HCT116 (cell line): Measurements from ENCODE around the gene TMEM151A. TPM values are rescaled to one million over a fixed set of nuclear protein-coding genes. Genes with fewer than 3 reads are reported as not detected.
"Not testable (repeated sequence)": the region's sequence is repeated elsewhere in the genome, so short reads cannot be mapped to it uniquely, and the experiment has no call there.

Source experiments
- ATAC-seq: fragments of 200-7000 bp; cut with Tn5 transposase; 2 replicates; pipeline ENCODE4 v1.9.1; 2020; ENCODE audit warnings: mild to moderate bottlenecking, moderate library complexity
- BruUV-seq: library from RNA; stranded (reverse); fragments of 400-500 nt; replicated peaks from 2 replicates; lab custom pipeline; 2021; lab: Mats Ljungman, UMichigan
- CTCF ChIA-PET: fragments of 300-600 bp; sonication (Branson Sonifier 250); formaldehyde crosslinking; loops from one replicate; lab custom pipeline; 2021; ENCODE audit warnings: antibody characterized with exemption; lab: Charles Lee
- POLR2A ChIA-PET: fragments of 300-600, 350-600 bp; sonication (Branson Sonifier 250); formaldehyde crosslinking; loops from one replicate; lab custom pipeline; 2021; ENCODE audit warnings: antibody characterized with exemption; lab: Charles Lee
- RAD21 ChIA-PET, 2 experiments: fragments of 300-600 bp; sonication (Branson Sonifier 250); formaldehyde crosslinking; loops; one replicate each; lab custom pipeline; 2023; ENCODE audit warnings: low total read pairs in 2 of 2; ENCODE audit not compliant: uncharacterized antibody in 2 of 2, unreplicated experiment in 2 of 2, low non-redundant PET in 1 of 2; lab: Charles Lee
- DNase-seq: peaks from one replicate; pipeline ENCODE4 v3.0.0-alpha.2; 2010; ENCODE audit warnings: low read depth, low spot score
- H2AFZ ChIP-seq: fragments of 200-600 bp; shearing (Covaris generic), sonication (generic); 2 replicates; pipeline ENCODE4 v1.6.1; 2017; ENCODE audit warnings: low read depth, mixed run types, mixed read lengths, antibody characterized with exemption, low read length; ENCODE audit not compliant: poor library complexity, severe bottlenecking
- H3K27ac ChIP-seq: 2 replicates; pipeline ENCODE4 v1.5.1; 2012; ENCODE audit warnings: low read depth, low read length
- H3K27me3 ChIP-seq: fragments of 200-600 bp; sonication (generic); 2 replicates; pipeline ENCODE4 v1.6.1; 2016; ENCODE audit warnings: mixed run types, low read length, mixed read lengths; ENCODE audit not compliant: insufficient read depth
- H3K36me3 ChIP-seq, 2 experiments: fragments of 200-500 bp in 1 of 2; fragments of 200-600 bp in 1 of 2; sonication (Bioruptor generic) in 1 of 2; sonication (generic) in 1 of 2; 2 replicates each; pipeline versions ENCODE4 v1.5.1 to v1.6.1; 2014 to 2016; ENCODE audit warnings: low read length in 2 of 2, inconsistent platforms in 1 of 2, mixed read lengths in 1 of 2, mixed run types in 1 of 2; ENCODE audit not compliant: insufficient read depth in 2 of 2, control insufficient read depth in 1 of 2
- H3K4me1 ChIP-seq, 2 experiments: fragments of 200-600 bp in 1 of 2; sonication (generic) in 1 of 2; 2 replicates each; pipeline versions ENCODE4 v1.5.1 to v1.6.1; 2012 to 2017; ENCODE audit warnings: low read length in 2 of 2, inconsistent platforms in 1 of 2, mild to moderate bottlenecking in 1 of 2, mixed read lengths in 1 of 2, mixed run types in 1 of 2, moderate library complexity in 1 of 2; ENCODE audit not compliant: insufficient read depth in 2 of 2, control insufficient read depth in 1 of 2
- H3K4me2 ChIP-seq: fragments of 200-600 bp; sonication (generic); 2 replicates; pipeline ENCODE4 v1.6.1; 2017; ENCODE audit warnings: mixed run types, low read length, mixed read lengths
- H3K4me3 ChIP-seq, 2 experiments: fragments of 200-600 bp in 1 of 2; sonication (generic) in 1 of 2; replicated peaks in 1 of 2; 2 replicates each; pipeline ENCODE4 v1.5.1; 2011 to 2016; ENCODE audit warnings: low read length in 2 of 2, control low read depth in 1 of 2, low read depth in 1 of 2, mild to moderate bottlenecking in 1 of 2, mixed read lengths in 1 of 2, mixed run types in 1 of 2
- H3K79me2 ChIP-seq: fragments of 200-600 bp; sonication (generic); 2 replicates; pipeline ENCODE4 v1.6.1; 2017; ENCODE audit warnings: mild to moderate bottlenecking, mixed run types, low read length, moderate library complexity, mixed read lengths; ENCODE audit not compliant: insufficient read depth
- H3K9ac ChIP-seq: fragments of 200-600 bp; sonication (generic); 2 replicates; pipeline ENCODE4 v1.6.1; 2016; ENCODE audit warnings: low read length, mixed read lengths
- H3K9me2 ChIP-seq: fragments of 200-600 bp; sonication (generic), shearing (Covaris generic); 2 replicates; pipeline ENCODE4 v1.6.1; 2017; ENCODE audit warnings: mixed run types, mild to moderate bottlenecking, moderate library complexity; ENCODE audit not compliant: insufficient read depth
- H3K9me3 ChIP-seq, 2 experiments: fragments of 200-500 bp in 1 of 2; fragments of 200-600 bp in 1 of 2; sonication (Bioruptor generic) in 1 of 2; sonication (generic) in 1 of 2; 2 replicates each; pipeline ENCODE4 v1.6.1; 2014 to 2017; ENCODE audit warnings: low read length in 2 of 2, mixed read lengths in 2 of 2, inconsistent platforms in 1 of 2, low read depth in 1 of 2, mild to moderate bottlenecking in 1 of 2, mixed run types in 1 of 2, moderate library complexity in 1 of 2; ENCODE audit not compliant: control insufficient read depth in 1 of 2, insufficient read depth in 1 of 2
- H4K20me1 ChIP-seq: fragments of 200-600 bp; sonication (generic), shearing (Covaris generic); 2 replicates; pipeline ENCODE4 v1.6.1; 2017; ENCODE audit warnings: mixed run types, mild to moderate bottlenecking, moderate library complexity; ENCODE audit not compliant: insufficient read depth
- CBX3 ChIP-seq: IDR thresholded peaks from 2 replicates; pipeline ENCODE4 v1.6.1; 2012; ENCODE audit warnings: low read depth
- ELF1 ChIP-seq: IDR thresholded peaks from 2 replicates; pipeline ENCODE4 v1.6.1; 2012; ENCODE audit warnings: low read depth, borderline replicate concordance
- EZH2 ChIP-seq: fragments of 200-600 bp; sonication (generic); IDR thresholded peaks from 2 replicates; pipeline ENCODE4 v1.6.1; 2017; ENCODE audit warnings: antibody characterized with exemption, mixed run types
- EZH2phosphoT487 ChIP-seq: fragments of 200-600 bp; IDR thresholded peaks from 2 replicates; pipeline ENCODE4 v1.6.1; 2018; ENCODE audit warnings: antibody characterized with exemption, borderline replicate concordance
- FOSL1 ChIP-seq: IDR thresholded peaks from 2 replicates; pipeline ENCODE4 v1.6.1; 2012; ENCODE audit warnings: low read depth
- JUND ChIP-seq: IDR thresholded peaks from 2 replicates; pipeline ENCODE4 v1.6.1; 2012
- MAX ChIP-seq: IDR thresholded peaks from 2 replicates; pipeline ENCODE4 v1.6.1; 2012
- POLR2A ChIP-seq: IDR thresholded peaks from 2 replicates; pipeline ENCODE4 v1.7.0; 2011; ENCODE audit warnings: borderline replicate concordance; ENCODE audit not compliant: insufficient read depth, insufficient read length; ENCODE audit errors: extremely low read depth
- RAD21 ChIP-seq: IDR thresholded peaks from 2 replicates; pipeline ENCODE4 v1.6.1; 2012; ENCODE audit warnings: low read depth, mild to moderate bottlenecking
- REST ChIP-seq: IDR thresholded peaks from 2 replicates; pipeline ENCODE4 v1.6.1; 2012; ENCODE audit warnings: low read depth
- SIN3A ChIP-seq: IDR thresholded peaks from 2 replicates; pipeline ENCODE4 v1.6.1; 2012; ENCODE audit warnings: low read depth
- SP1 ChIP-seq: IDR thresholded peaks from 2 replicates; pipeline ENCODE4 v1.6.1; 2012; ENCODE audit warnings: low read depth
- SRF ChIP-seq: IDR thresholded peaks from 2 replicates; pipeline ENCODE4 v1.6.1; 2012; ENCODE audit warnings: low read depth
- TCF7L2 ChIP-seq: IDR thresholded peaks from 2 replicates; pipeline ENCODE4 v1.7.0; 2011; ENCODE audit warnings: borderline replicate concordance, inconsistent platforms; ENCODE audit not compliant: insufficient read depth, insufficient read length; ENCODE audit errors: extremely low read depth
- YY1 ChIP-seq: IDR thresholded peaks from 2 replicates; pipeline ENCODE4 v1.6.1; 2011; ENCODE audit warnings: low read length, low read depth, moderate library complexity, mild to moderate bottlenecking; ENCODE audit not compliant: insufficient replicate concordance; ENCODE audit errors: extremely low read depth
- ZBTB33 ChIP-seq: IDR thresholded peaks from 2 replicates; pipeline ENCODE4 v1.6.1; 2011; ENCODE audit warnings: mild to moderate bottlenecking, low read length, moderate library complexity; ENCODE audit not compliant: insufficient replicate concordance; ENCODE audit errors: extremely low read depth
- ZFX ChIP-seq: fragments of 450-650 bp; IDR thresholded peaks from 2 replicates; pipeline ENCODE4 v1.6.1; 2017
- intact Hi-C: fragments of 100-400 bp; cut with micrococcal nuclease; formaldehyde crosslinking; loops from 2 replicates; pipeline ENCODE4 v1.10.0; 2022
- total RNA-seq: library from RNA; stranded (reverse); gene quantifications from one replicate; pipeline ENCODE4 v1.2.1, GENCODE V29; 2021; ENCODE audit not compliant: unreplicated experiment

Gene TMEM151A
- total RNA-seq, 1 experiment from 2014 or later = 5.9 TPM

GRCh38 chr11:66320748-66321147 is 29.1 kb downstream of the TMEM151A start:
- H3K9ac ChIP-seq, POLR2A ChIA-PET, H3K36me3 ChIP-seq, H3K4me3 ChIP-seq, H3K79me2 ChIP-seq, H3K4me2 ChIP-seq, H3K9me2 ChIP-seq, H3K9me3 ChIP-seq, H3K27ac ChIP-seq, RAD21 ChIA-PET, H2AFZ ChIP-seq, DNase-seq, H4K20me1 ChIP-seq, ATAC-seq, CTCF ChIA-PET, BruUV-seq, H3K27me3 ChIP-seq, intact Hi-C loops: not testable (repeated sequence)
- peaks cover 0 to 15% of the 10 kb centered on the region in 2 experiments; a peak in 2 of 4 replicates for H3K4me1 ChIP-seq

GRCh38 chr11:66321606-66322005 is 29.9 kb downstream of the TMEM151A start:
- no TSS peak for BruUV-seq

More at GRCh38 chr11:66321606-66322005, 29.9 kb downstream of the TMEM151A start:
- Histone ChIP-seq H2AFZ (no peak overlapping the region), H3K4me1 (peaks cover 0 to 23% of the 10 kb centered on the region in 2 experiments; a peak in 2 of 4 replicates), H3K4me2 (no peak overlapping the region), H3K27me3 (no peaks in the 10 kb centered on the region), H4K20me1 (no peaks in the 10 kb centered on the region), H3K36me3 (no peaks in the 10 kb centered on the region), H3K27ac (no peak overlapping the region), H3K9me2 (no peaks in the 10 kb centered on the region), H3K9me3 (no peaks in the 10 kb centered on the region), H3K4me3 (no peak overlapping the region), H3K9ac (no peak overlapping the region), H3K79me2 (no peaks in the 10 kb centered on the region)
- POLR2A ChIA-PET = interaction anchor here (1.8 kb wide), 1 partner anchor 10 kb away, joined by 7 read pairs; no protein-coding TSS in a partner anchor
- RAD21 ChIA-PET = no interaction called here
- TF ChIP-seq YY1 (no peak), FOSL1 (no peak), EZH2 (no peak), ZFX (no peak), EZH2phosphoT487 (no peak), SIN3A (no peak), CBX3 (no peak), ZBTB33 (no peak), POLR2A (no peak), TCF7L2 (no peak), SP1 (no peak), RAD21 (no peak), REST (no peak), ELF1 (no peak), SRF (no peak), MAX (no peak), JUND (no peak)
- intact Hi-C loops = no loop called here
- CTCF ChIA-PET = interaction anchor here (1.4 kb wide), 1 partner anchor 9 kb away, joined by 6 read pairs; no protein-coding TSS in a partner anchor
- ATAC-seq (no peak), DNase-seq (no peak)
